SK-N-MC (cell line): Measurements from ENCODE around the gene TMEM165.

Experiments
- DNase-seq: peaks from one replicate; pipeline ENCODE4 v3.0.0-alpha.2; 2011; ENCODE audit warnings: low read depth, low spot score
- H3K27ac ChIP-seq: fragments of 200-600 bp; sonication (generic); 2 replicates; pipeline ENCODE4 v1.5.1; 2016; ENCODE audit warnings: mixed run types
- H3K36me3 ChIP-seq: fragments of 200-600 bp; sonication (generic); 2 replicates; pipeline ENCODE4 v1.6.1; 2017; ENCODE audit warnings: antibody characterized with exemption, low read length, mixed read lengths; ENCODE audit not compliant: insufficient read depth
- H3K4me3 ChIP-seq: fragments of 200-600 bp; sonication (generic); 2 replicates; pipeline ENCODE4 v1.5.1; 2016
- H3K9ac ChIP-seq: fragments of 200-600 bp; sonication (generic); 2 replicates; pipeline ENCODE4 v1.8.0; 2017; ENCODE audit warnings: mixed run types, mixed read lengths; ENCODE audit not compliant: insufficient read length
- H3K9me3 ChIP-seq: fragments of 200-600 bp; sonication (generic); 2 replicates; pipeline ENCODE4 v1.6.1; 2017; ENCODE audit warnings: low read depth, mild to moderate bottlenecking, antibody characterized with exemption, low read length, moderate library complexity, mixed read lengths
- EZH2 ChIP-seq: fragments of 200-600 bp; sonication (generic); IDR thresholded peaks from one replicate; pipeline ENCODE4 v1.6.1; 2017; ENCODE audit warnings: antibody characterized with exemption
- FOXP2 ChIP-seq: optimal IDR thresholded peaks from 2 replicates; pipeline ENCODE3; 2011; ENCODE audit warnings: mild to moderate bottlenecking, moderate library complexity; ENCODE audit not compliant: insufficient read depth; ENCODE audit errors: extremely low read length, control extremely low read depth
- POLR2AphosphoS5 ChIP-seq: IDR thresholded peaks from 2 replicates; pipeline ENCODE4 v1.6.1; 2012; ENCODE audit warnings: mild to moderate bottlenecking, low read depth, low read length, borderline replicate concordance

The TMEM165 gene

DNA sequence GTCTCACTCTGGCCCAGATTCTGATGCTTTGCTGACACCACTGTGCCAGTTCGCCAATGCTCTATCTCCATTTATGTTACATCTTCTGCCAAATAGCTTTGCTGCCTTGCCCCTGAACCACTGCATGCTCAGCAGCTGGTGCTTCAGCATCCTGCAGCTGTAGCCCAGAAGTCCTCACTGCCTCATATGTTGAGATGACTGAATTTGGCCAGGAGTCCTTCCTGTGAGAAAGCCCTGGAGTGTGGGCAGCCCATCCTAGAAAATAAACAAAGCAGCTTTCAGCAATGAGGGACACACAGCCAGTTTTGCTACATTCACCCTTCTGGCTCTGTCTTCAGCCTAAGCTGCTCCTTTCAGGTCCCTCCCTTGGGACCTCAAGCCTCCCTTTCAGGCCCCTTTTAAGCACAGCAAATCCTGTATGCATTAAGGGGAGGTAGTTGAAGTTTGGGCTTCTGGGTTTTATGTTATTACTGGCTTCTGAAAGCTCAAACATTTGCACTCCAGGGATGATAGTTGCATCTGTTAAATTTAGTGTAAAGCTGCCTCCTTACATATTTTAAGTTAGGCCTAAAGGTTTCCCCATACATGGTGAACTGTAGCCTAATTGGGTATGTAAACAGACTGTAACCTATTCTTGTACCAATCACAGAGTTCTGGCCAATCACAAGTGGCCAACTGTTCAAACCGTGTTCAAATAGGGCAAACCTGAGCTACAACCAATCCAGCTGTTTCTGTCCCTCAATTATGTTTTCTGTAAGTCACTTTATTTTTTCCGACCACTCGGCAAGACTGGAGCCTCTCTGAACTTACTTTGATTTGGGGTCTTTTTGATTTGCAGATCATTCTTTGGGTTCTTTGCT lies 2.1 kb upstream of the TMEM165 start:
- TF ChIP-seq POLR2AphosphoS5 (no peak), EZH2 (no peak), FOXP2 (no peak)
- Histone ChIP-seq H3K4me3 (no peak overlapping the region), H3K9ac (no peak overlapping the region), H3K9me3 (no peaks in the 10 kb centered on the region), H3K27ac (no peak overlapping the region), H3K36me3 (no peaks in the 10 kb centered on the region)
- DNase-seq = no peak

DNA sequence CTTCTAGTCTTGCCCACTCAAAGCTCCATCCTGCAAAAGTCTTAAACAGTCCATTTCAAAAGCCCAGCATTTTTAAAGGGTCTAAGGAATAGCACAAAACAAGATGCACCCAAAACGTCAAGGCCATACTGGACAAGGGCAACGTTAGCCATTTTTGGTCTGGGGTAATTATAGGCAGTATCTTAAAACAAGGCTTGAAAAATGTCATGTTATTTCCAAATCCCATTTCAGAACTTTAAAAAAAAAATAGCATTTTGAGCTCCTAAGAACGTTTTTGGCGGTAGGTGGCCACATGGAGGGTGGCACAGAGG lies 584 bp upstream of the TMEM165 start:
- TF ChIP-seq POLR2AphosphoS5 (no peak), FOXP2 (no peak), EZH2 (no peak)
- DNase-seq = no peak
- Histone ChIP-seq H3K9me3 (no peaks in the 10 kb centered on the region), H3K4me3 (peak overlapping the region; percentile 95), H3K27ac (no peak overlapping the region), H3K9ac (peak overlapping the region; percentile 3), H3K36me3 (peaks cover 8% of the 10 kb centered on the region; the same call in 1 of the 2 replicates)

DNA sequence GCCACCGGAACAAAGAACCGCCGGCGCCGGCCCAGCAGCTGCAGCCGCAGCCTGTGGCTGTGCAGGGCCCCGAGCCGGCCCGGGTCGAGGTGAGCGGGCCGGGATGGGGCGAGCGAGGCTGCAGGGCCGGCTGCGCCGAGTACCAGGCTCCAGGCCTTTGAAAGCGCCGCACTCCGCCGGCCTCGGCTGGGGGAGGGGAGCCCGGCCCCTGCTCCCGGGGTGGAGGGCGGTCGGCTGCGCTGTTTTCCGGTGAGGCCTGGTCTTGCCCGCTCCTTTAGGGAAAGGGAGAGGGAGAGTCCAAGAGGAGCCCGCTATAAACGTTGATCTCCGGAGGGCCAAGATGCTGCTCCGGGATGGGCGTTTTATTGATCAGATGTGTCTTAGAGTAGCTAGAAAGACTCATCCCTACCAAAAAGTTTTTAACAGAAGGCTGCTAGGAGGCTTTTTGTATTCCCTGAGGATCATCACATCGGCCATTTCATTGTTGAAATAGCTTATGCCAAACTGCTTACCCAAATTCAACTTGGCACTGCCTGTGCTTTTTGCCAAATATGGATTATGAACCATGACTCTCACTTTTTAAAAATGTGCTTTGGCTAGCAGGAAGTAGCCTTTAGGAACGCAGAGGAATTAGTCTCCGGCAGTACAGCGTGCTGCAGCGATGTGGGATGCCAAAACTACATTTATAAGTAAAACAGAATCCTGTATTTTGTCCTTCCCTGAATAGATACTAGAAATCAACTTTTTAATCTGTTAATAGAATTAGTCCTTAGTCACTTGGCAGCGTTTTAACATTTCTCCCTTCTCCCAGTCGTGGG lies 760 bp downstream of the TMEM165 start:
- H3K9me3 ChIP-seq = no peaks in the 10 kb centered on the region
- no peak for TF ChIP-seq POLR2AphosphoS5
- no peak for TF ChIP-seq EZH2
- TF ChIP-seq FOXP2 = no peak
- peak overlapping the region; percentile 85 for H3K9ac ChIP-seq
- H3K27ac ChIP-seq = no peak overlapping the region
- peaks cover 11% of the 10 kb centered on the region; the same call in 1 of the 2 replicates for H3K36me3 ChIP-seq
- DNase-seq = no peak
- H3K4me3 ChIP-seq = peak overlapping the region; percentile 95

DNA sequence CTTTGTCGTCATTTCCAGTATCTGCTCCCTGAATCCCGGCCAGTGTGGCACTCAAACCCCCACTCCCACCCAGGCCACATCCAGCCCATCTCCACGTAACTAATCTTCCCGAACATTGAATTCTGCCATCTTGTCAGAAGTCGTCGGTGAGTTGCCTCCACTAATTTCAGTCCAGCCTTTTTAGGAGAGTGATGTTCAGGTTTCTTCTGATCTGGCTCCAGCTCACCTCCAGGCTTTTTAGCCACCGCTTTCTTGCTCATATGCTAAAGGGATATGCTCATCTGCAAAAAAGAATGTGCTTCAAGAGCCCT lies 1.3 kb downstream of the TMEM165 start:
- no peak overlapping the region for H3K27ac ChIP-seq
- H3K9ac ChIP-seq = peak overlapping the region; percentile 85
- no peak for DNase-seq
- TF ChIP-seq FOXP2 (no peak), POLR2AphosphoS5 (no peak), EZH2 (no peak)
- H3K4me3 ChIP-seq = peak overlapping the region; percentile 95
- H3K36me3 ChIP-seq = peaks cover 11% of the 10 kb centered on the region; the same call in 1 of the 2 replicates
- H3K9me3 ChIP-seq = no peaks in the 10 kb centered on the region

DNA sequence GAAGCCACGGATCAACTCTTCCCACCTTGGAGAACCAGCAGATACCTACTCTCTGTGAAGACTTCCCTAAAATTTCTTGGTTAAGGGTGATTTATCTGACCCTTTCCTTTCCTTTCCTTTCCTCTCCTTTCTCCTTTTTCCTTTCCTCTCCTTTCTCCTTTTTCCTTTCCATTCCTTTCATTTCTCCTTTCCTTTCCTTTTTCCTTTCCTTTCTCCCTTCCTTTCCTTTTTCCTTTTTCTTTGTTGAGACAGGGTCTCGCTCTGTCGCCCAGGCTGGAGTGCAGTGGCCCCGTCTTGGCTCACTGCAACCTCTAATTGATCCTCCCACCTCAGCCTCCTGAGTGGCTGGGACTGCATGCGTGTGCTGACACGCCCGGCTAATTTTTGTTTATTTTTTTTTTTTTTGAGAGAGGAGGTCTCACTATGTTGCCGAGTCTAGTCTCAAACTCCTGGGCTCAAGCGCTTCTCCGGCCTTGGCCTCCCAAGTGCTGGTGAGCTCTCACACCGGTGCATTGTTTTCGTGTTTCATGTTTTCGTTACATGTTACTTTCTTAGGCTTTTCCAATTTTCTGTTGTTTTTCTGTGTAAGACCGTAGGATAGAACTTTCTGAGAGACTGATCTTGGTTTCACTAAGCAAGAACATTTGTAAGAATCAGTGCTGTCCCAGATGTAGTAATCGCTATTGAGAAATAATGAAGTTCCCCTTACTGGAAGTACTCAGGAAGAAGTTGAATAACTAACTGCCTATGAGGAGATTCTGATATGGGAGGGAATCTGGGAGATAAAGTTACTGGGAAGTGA lies 2.0 kb downstream of the TMEM165 start:
- TF ChIP-seq POLR2AphosphoS5 (no peak), FOXP2 (no peak), EZH2 (no peak)
- peak overlapping the region; percentile 85 for H3K9ac ChIP-seq
- no peak for DNase-seq
- H3K4me3 ChIP-seq = peak overlapping the region; percentile 95
- 0 out of 2 replicates have a peak overlapping the region, but pooled peaks have one; percentile 1 for H3K27ac ChIP-seq
- H3K36me3 ChIP-seq = peaks cover 11% of the 10 kb centered on the region; the same call in 1 of the 2 replicates
- no peaks in the 10 kb centered on the region for H3K9me3 ChIP-seq

DNA sequence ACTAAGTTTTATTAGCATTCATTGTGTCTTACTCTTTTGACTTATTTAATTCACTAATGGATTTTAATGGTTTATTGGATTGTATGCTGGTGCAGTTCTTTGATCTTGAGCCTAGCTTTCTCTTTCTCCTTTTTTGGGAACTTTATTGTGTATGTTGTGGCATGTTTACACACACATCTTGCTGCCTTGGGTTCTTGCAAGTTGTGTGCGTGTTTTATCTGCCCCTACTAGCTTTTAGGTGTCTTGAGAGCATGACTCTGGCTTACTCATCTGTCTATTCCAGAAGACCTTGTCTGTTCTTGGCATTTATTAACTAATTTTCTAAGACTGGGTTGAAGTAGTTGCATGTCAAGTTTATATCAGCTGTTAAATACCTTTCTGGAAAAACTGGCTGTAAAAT lies 2.7 kb downstream of the TMEM165 start:
- H3K36me3 ChIP-seq = peaks cover 14% of the 10 kb centered on the region
- TF ChIP-seq POLR2AphosphoS5 = no peak
- no peak for TF ChIP-seq EZH2
- TF ChIP-seq FOXP2 = no peak
- no peak for DNase-seq
- H3K27ac ChIP-seq = peak overlapping the region; percentile 1; the same call in 1 of the 2 replicates
- H3K9me3 ChIP-seq = no peaks in the 10 kb centered on the region
- peak overlapping the region; percentile 95 for H3K4me3 ChIP-seq
- peak overlapping the region; percentile 85 for H3K9ac ChIP-seq

DNA sequence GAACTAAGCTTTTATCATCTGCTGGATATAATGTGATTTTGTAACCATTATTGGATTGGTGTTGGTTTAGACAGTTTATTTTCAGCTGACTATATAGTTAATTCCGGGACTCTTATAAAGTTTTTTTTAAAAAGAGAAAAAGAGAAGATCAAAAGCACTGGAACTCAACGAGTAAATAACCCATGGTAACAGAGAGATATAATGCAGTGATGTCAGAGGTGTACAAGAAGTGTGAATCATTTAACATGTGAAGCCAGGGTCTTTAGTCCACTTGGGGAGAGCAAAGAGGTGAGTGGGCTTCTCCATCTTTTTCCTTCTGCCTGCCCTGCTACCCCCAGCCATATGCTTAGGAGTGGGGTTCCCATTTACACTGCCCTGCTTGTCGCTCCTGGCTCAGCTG lies 3.2 kb downstream of the TMEM165 start:
- Histone ChIP-seq H3K9me3 (no peaks in the 10 kb centered on the region), H3K27ac (no peak overlapping the region), H3K36me3 (peaks cover 20% of the 10 kb centered on the region), H3K9ac (peak overlapping the region; percentile 85), H3K4me3 (peak overlapping the region; percentile 95)
- TF ChIP-seq FOXP2 = no peak
- TF ChIP-seq EZH2 = no peak
- DNase-seq = no peak

DNA sequence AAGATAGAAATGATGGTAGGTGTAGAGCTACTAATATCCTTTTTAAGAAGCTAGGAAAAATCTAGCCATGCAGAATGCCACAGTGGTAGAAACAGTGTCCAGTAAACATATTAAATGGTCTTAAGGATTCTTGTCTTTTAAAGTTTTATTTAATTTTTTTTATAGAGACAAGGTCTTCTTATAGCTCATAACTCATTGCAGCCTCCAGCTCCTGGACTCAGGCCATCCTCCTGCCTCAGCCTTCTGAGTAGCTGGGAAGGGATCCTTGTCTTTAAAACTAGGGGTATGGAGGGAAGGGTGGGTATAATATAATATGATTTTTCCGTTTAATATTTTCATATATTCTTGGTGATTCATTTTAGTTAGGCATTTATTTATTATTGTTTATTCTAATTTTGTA lies 3.8 kb downstream of the TMEM165 start:
- Histone ChIP-seq H3K4me3 (no peak overlapping the region), H3K9ac (no peak overlapping the region), H3K36me3 (peaks cover 24% of the 10 kb centered on the region), H3K27ac (no peak overlapping the region), H3K9me3 (no peaks in the 10 kb centered on the region)
- TF ChIP-seq EZH2 (no peak), FOXP2 (no peak), POLR2AphosphoS5 (no peak)
- no peak for DNase-seq
